Esophagus muscularis mucosa (tissue), 3 donors: ENCODE measurements around the gene LIPJ.

ENCODE experiments used
- CTCF ChIP-seq, 3 experiments: fragments of 200-600 bp in 2 of 3; fragments of 450-650 bp in 1 of 3; sonication (generic) in 2 of 3; IDR thresholded peaks; one replicate each; pipeline ENCODE4 v1.5.1; 2017 to 2019; ENCODE audit warnings: antibody characterized with exemption in 3 of 3, mild to moderate bottlenecking in 2 of 3, moderate library complexity in 1 of 3
- POLR2A ChIP-seq: fragments of 450-650 bp; IDR thresholded peaks from one replicate; pipeline ENCODE4 v1.6.1; 2017; ENCODE audit warnings: antibody characterized with exemption, moderate library complexity, mild to moderate bottlenecking, low read depth
- POLR2AphosphoS5 ChIP-seq, 2 donors: sonication (generic); formaldehyde crosslinking; IDR thresholded peaks; one replicate each; pipeline ENCODE4 v1.6.1; 2017; ENCODE audit warnings: antibody characterized with exemption in 2 of 2

- no peak for TF ChIP-seq CTCF (IDR thresholded peaks at IDR 0.05)
- no peak for TF ChIP-seq POLR2A
- no peak for TF ChIP-seq POLR2AphosphoS5 (IDR thresholded peaks at IDR 0.05)
Observed at GRCh38 chr10:88623835-88624234, 37.3 kb downstream of the LIPJ start.
